HG03460 (cell line): ENCODE results near the gene SMYD3.
"Not testable (repeated sequence)": the region's sequence is repeated elsewhere in the genome, so short reads cannot be mapped to it uniquely, and the experiment has no call there.

ENCODE experiments used
- ATAC-seq: cut with Tn5 transposase; IDR thresholded peaks from one replicate; pipeline ENCODE4 v1.9.1; 2021; ENCODE audit not compliant: unreplicated experiment

SMYD3 gene

DNA sequence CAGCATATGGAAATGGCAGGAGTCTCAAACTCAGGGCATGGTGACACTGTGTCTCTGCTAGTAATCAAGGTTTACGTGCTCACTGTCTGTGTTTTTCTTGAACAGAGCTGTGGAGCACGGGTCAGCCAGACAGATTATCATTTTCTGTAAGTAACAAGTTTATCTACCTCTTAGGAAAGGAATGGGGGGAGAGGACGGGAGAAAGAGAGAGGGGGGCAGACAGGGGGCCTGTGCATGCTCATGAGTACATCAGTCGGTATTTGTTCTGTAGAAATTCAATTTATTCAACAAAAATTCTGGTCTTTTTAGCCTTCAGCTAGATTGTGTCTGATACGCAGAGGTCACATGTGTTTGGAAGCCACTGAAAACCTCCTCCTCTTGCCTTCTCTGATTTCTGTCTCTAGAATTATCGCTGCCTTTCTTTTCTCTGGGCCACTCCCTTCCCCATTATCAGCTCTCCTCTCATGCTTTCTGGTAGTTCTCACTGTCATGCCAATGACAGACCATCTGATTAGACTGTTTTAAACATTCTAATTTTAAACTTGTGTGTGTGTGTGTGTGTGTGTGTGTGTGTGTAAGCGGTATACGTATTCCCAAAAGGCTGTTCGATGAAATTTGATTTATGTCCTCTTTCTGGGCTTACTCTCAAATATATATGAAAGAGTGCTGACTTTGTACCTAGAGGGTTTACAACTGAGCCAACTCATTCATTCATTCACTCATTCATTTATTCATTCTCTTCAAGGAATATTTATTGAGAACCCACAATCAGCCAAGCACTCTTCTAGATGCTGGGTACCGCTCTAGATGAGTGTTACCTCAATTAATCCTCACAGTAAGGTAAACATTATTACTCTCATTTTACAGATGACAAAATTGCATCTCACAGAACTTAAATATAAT lies 715.4 kb downstream of the SMYD3 start:
- ATAC-seq: no peak

DNA sequence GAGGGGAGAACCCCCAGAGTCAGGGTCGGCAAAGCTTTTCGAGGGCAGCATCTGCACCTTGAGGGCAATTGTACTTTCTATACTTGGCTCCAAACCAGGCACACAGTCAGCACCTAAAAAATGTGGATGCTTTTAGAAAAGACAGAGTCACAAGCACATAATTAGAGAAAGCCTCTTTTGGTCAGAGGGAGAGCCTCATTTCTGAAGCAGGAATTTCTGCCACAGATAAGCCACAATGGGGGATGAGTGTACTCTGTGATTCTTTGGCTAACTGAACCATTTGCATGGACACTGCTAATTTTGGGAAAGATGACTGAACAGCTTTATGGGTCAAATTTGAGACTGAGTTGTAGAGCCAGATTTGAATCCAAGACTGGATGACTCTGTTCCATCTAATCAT lies 716.6 kb downstream of the SMYD3 start:
- ATAC-seq: no peak

DNA sequence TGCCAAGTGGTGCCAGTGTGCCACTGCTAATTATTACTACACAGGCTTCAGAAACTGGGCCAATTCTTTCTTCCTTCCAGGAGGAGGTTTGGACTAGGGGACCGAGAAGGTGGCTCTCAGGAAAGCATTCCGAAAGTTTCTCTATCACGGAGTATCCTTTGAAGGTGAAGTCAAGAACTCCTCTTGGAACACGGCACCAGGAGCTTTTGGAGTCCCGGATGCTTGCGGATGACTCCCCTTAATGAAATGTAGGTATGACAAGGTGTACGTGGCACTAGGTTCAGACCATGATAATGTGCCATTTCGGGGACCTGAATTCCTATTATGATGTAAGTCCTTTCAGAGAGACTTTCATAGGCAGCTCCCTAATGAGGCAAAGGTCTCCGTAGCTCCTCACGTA lies 718.2 kb downstream of the SMYD3 start:
- no peak for ATAC-seq

DNA sequence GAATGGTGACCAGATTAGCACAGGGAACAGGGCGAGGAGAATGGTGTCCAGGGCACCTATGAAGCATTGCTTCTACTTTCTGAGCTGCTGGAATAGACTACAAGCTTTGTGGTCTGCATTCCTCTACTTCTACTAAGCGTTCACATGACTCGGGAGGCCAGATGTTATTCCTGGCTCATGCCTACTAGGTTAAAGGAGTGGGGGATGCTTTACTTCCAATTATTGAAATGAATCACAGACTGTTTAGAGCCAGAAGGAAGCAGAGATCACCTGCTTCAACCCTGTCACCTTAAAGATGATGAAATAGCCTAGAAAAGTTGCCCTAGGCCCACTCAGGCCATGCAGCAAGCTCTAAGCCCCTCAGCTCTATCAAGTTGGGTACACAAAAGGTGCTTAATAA lies 718.8 kb downstream of the SMYD3 start:
- no peak for ATAC-seq

DNA sequence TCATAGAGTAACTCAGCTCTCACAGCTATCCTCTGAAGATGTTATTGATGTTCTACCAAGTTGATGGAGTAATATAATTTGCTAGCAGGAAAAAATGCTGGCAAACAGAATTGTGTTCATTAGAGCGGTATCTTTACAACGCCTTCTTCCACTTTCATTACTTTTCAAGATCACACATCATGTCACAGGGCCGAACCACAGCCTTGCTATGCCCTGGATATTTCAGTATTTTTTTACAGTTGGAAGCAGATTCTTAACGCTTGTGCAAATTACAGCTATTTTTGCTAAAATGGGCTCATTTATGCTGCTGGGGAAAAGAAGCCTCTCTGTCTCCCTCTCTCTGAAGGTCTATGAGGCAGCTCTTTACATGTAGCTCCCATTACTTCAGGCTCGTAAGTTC lies 720.1 kb downstream of the SMYD3 start:
- no peak for ATAC-seq

DNA sequence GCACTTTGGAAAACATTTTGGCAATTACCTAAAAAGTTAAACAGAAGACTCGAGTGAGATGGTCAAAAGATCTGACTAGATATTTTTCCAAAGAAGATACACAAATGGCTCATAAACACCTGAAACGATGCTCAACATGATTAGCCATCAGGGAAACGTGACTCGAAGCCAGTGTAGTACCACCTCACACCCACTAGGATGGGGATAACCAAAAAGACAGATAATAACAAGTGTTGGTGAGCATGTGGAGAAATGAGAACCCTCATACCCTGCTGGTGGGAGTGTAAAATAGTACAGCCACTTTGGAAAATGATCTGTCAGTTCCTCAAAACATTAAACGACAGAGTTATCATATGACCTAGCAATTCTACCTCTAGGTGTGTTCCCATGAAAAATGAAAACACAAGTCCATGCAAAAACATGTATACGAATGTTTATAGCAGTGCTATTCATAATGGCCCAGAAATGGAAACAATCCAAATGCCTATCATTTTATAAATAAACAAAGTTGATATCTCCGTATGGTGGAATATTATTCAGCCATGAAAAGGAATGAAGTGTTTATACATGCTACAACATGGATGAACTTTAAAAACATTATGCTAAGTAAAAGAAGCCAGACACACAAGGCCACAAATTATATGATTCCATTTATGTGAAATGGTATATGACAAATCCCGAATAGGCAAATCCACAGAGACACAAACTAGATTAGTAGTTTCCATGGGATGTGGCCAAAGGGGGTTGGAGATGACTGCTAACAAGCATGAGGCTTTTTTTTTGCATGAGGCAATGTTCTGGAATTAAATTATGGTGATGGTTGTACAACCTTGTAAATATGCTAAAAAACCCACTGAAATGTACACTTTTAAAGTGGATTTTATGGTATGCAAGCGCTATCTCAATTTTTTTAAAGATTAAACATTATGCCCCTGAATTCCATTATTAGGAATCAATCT lies 727.0 kb downstream of the SMYD3 start:
- ATAC-seq: no peak

DNA sequence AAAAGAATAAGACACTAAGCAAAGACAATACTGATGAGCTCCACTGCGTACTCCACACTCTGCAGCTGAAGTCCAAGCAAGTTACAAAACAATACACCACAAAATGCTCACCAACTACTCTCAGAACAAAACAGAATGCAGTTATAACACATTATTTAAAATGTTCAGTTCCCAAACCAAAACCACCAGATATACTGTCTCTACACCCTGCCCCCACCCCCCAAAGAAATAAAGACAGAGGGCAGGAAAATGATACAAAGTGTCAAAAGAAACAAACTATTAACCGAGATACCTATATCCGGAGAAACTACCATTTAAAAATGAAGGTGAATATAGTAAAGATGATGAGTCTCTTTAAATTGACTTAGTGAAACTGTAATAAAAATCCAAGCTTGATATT lies 729.3 kb downstream of the SMYD3 start:
- ATAC-seq: no peak

DNA sequence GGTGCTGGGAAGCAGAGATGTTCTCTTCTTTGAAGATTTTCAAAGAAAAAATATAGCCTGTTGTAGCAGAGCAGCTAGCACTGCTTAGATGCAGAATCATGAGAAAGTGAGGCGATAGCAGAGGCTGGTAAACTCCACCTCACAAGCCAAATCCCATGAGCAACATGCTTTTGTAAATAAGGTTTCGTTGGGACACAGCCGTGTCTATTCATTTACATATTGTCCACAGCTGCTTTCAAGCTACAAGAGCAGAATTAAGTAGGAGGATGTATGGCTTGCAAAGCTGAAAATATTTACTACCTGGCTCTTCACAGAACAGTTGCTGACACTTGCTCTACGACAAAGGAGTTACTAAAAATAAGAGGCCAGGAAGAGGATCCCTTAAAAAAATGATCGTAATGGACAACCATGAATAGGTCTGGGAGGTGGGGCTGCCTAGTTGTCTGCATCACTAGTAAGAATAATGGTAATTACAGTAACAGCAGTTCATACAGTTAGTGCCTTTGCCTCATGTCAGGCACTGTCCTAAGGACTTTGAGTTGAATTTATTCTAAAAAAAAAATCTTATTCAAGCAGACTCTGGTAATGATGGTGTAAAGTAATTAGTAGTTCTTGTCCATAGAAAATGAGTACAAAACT lies 730.3 kb downstream of the SMYD3 start:
- no peak for ATAC-seq

DNA sequence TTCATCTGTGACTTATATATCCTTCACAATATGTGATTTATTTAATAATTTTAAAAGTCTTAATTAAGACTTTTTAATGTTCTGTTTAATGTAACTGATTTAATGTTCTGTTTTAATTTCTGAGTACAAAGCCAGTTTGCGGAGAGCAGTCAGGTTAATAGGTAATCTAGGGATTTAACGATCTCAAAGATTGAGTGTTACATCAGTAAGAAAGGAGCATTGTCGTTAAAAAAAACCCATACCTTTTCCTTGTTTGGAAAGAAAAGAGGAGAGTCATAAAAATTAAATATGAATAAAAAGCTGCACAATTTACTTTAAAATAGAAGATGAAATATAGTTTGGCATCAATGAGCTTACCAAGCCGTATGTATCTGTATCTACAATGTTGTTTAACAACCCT lies 730.9 kb downstream of the SMYD3 start:
- no peak for ATAC-seq

DNA sequence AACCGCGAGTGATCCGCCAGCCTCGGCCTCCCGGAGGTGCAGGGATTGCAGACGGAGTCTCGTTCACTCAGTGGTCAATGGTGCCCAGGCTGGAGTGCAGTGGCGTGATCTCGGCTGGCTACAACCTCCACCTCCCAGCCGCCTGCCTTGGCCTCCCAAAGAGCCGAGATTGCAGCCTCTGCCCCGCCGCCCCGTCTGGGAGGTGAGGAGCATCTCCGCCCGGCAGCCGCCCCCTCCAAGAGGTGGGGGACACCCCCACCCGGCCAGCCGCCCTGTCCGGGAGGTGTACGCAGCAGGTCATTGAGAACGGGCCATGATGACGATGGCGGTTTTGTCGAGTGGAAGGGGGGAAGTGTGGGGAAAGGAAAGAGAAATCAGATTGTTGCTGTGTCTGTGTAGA lies 732.1 kb downstream of the SMYD3 start:
- not testable (repeated sequence) for ATAC-seq

DNA sequence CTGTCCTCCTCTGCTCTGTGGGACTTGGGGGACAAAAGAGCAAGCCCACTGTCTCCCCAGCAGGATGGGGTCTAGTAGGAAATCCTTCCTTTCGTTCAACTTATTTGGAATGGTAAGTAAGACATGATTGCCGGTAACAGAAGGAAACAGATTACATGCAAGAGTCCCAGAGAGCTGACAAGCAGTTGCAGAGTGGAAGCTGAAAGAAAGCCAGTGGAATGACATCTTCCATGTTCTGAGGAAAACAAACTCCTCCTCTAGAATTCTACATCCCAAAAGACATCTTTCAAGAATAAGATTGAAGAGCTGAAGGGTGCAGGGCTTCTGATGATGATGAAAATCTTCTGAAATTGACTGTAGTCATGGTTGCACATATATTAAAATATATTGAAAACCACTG lies 732.9 kb downstream of the SMYD3 start:
- no peak for ATAC-seq

DNA sequence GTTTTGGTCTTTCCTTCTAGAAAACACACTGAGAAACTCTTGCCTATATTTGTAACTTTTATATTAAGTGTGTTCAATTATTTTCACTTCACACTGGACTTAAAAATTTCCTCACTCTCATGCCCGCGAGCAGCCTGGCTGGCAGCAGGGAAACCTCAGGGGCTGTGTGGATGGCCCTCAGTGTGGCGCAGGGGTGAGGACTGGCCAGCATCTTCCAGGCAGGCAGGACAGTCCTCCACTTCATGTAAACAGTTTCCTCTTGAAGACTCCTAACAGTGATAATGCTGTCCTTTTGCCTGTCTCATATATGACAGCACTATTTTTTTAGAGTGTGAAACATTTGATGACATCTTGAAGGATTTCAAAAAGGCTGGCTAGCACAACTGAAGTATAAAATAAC lies 733.7 kb downstream of the SMYD3 start:
- no peak for ATAC-seq

DNA sequence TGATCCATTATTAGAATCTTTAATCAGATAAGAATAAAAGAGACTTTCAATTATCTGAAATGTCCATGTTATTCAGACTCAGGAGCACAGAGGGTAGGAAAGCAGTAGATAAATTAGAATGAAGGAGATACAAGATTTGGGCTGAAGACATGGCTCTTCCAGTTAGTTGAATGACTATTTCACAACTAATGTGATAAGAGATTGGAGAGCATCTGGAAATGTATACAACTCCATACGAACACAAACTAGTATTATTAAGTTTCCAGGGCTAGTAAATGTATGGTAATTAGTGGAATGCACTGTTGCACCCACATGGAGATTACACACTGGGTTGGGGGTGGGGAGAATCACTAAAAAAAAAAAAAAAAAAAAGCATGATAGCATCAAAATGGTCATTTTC lies 734.3 kb downstream of the SMYD3 start:
- ATAC-seq: no peak

DNA sequence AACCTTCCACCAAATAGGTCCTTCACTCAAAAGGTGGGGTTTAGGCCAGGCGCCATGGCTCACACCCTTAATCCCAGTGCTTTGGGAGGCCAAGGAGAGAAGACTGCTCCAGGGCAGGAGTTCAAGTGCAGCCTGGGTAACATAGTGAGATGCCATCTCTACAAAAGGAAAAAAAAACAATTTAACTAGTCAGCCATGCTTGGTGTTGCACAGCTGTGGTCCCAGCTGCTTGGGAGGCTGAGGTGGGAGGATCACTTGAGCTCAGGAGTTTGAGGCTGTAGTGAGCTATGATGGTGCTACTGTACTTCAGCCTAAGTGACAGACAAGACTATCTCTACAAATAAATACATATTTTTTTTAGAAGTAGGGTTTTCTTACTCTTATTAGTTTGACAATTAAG lies 734.8 kb downstream of the SMYD3 start:
- no peak for ATAC-seq

DNA sequence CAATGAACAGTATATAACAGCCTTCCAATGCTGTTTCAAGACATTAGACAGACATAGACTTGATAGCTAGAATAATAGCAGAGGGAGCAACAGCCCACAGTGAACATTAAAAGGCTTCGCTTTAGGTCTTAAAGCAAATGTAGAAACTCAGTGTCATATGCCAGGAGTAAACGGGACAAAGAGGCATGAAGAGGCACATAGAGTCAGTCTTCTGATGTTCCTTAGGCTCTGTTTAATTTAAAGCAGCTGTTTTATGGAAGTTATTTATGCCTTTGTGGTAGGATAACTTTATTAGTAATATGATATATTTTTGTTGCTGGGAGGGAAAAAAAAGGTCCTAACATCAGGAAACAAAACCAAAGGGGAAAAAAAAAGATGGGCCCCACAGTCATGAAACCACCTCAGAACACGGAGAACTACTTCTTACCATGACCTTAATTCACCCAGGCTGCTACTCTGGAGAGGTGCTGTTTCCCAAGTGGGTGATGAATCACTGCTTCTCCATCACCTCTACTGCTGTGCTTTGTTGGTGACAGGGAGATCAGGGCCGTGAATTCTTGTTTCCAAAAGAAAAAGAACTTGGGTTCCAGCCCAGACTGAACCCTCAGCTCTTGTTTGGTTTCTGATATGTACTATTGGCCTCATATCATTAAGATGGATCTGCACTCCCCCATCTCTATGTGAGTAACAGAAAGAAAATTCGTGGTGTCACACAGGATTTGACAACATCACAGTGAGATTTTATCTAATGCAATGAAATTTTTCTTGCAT lies 735.4 kb downstream of the SMYD3 start:
- no peak for ATAC-seq

DNA sequence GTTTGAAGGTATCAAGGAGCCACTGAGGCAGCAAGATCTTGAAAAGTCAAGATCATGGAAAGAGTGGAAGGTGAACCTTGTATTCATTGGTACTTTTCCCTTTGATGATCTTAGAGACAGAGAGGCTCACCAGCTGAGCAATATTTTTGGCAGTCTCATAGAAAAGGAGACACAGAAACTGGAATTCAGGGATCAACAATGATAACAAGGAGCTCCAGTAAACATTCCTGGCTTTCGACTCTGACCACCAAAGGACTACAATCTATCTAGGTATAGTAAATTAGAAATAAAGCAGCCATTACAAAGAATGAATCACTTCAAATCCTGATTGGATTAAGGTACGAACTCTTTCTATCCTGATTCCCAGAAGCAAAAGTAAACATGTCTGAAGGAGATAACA lies 736.9 kb downstream of the SMYD3 start:
- no peak for ATAC-seq

DNA sequence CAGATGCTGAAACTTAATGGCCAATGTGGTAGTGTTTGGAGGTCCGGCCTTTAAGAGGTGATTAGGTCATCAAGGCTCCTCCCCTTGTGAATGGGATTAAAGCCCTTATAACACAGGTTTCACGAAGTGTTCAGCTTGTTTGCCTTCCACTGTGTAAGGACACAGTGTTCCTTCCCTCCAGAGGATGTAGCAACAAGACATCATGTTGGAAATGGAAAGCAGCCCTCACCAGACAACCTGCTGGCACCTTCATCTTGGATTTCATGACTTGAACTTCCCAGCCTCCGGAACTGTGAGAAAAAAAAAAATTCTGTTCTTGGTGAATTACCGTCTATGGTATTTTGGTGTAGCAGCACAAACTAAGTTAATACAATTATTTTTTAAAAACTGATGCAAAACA lies 738.5 kb downstream of the SMYD3 start:
- no peak for ATAC-seq

DNA sequence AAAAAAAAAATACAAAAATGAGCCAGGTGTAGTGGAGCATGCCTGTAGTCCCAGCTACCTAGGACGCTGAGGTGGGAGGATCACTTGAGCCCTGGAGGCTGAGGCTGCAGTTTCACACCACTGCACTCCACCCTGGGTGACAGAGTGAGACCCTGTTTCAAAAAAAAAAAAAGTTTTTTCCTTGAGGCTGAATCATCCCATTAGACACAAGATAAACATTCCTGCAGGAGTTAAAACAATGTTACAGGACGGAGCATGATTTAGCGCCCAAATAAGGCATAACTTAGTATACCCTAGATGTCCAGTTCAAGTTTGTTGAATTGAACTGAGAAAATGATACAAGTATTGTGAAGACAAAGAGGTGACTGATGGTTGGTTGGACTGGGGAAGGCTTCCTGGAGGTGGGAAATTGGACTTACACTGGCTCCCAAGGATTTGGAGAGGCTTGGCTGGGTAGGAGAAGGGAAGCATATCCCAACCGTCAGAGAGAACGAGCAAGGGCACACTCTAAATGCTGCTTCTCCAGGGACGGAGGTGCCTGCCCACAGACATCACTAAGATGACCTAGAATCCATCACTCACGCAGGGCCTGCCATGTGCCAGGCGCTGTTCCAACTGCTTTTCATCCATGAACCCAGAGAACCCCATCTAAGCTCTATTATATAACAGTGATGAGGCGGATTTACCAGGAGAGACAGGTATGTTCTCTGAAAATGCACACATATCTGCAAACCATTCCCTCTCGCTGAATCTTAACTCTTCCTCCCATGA lies 741.7 kb downstream of the SMYD3 start:
- no peak for ATAC-seq

DNA sequence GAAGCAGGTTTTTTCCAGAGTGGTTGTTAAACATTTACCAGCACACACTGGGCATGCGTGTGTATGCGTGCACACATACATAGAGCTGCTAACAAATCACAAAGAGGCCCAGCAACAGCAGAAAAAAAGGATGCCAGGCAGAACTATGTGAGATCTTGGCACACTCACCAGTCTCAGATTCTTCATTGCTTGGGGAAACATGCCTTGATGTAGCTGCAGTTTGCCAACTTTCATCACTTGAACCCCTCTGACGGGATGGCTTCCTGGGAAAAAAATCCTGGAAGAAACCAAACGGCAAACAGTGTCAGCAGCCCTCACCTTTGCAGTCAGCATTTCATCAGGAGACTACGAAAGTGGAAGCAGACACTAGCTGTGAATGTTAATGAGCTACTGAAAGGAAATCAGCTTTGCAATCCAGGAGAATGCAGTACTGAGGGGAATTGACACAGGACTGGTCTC lies 743.2 kb downstream of the SMYD3 start:
- ATAC-seq: no peak

DNA sequence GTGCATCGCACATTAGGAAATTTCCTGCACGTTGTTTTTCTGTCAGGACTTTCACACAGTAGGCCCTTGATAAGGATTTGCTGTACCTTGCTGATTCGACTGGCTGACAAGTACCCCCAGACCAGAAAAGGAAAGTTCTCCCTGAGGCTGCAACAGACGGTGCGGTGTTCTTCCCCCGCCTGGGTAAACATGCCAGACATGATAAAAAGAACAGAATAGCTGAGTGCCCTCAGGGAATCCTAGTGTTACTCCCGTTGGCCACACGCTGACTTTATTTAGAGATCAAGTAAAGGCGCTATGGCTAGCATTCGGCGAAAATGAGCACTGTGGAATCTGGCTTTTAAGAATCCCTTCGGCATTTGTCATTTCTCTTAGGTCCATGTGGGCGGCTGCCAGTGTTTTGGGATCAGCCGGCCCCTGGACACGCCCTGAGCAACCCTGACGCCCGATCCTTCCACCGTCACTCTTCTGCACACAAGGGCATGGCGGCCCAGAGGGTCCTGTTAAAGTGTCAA lies 744.6 kb downstream of the SMYD3 start:
- ATAC-seq: no peak
